HG03039 (cell line): ENCODE results near the gene CLK3.
"Not testable (repeated sequence)": the region's sequence is repeated elsewhere in the genome, so short reads cannot be mapped to it uniquely, and the experiment has no call there.

ENCODE experiments used
- ATAC-seq: cut with Tn5 transposase; IDR thresholded peaks from one replicate; pipeline ENCODE4 v1.9.1; 2021; ENCODE audit warnings: mild to moderate bottlenecking, moderate library complexity; ENCODE audit not compliant: unreplicated experiment

CLK3 gene

GRCh38 chr15:74641151-74641550 is 25.5 kb downstream of the CLK3 start:
- ATAC-seq, result no peak

DNA sequence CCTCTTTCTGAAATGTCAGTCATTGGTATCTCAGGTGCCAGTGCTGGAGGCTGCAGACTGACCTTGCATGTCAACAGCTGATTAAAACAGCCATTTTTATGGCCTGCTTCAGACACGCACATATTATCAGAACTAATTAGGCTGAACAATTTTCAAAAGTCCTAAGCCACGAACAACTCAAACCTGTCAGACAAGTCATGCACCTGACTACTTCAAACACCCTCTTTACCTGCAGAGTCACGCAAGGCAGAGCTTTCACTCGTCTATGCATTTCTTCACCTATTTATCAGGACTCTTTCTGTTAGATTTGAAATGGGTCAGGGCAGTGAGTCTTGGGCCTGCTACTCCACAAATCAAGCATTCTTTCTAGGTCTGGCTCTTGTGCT is 26.7 kb downstream of the CLK3 start:
- no peak for ATAC-seq

- no peak for ATAC-seq
These were observed 27.4 kb downstream of the CLK3 start for GRCh38 chr15:74642734-74643664.

DNA sequence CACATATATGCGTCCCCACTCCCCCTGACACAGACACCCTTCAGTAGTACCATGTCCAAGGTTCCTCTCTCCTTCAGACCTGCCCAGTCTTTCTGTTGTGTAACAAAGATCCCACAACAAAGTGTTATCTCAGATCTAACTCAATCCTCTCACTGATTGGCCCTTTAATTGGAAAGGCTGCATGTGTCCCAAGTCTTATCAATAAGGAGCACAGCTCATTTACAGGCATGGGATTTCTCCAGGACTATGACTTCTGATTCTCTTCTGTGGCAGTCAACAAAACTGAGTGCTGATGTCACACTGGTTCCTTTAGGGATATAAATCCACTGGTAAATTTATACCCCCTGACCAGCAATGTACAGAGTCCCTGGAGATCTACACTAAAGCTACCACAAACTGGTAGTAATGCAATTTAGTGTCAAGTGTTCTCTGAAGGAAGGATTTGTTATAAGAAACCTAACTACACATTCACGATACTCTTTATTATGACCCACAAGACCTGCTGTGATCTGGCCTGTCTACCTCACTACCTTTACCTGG is 28.1 kb downstream of the CLK3 start:
- no peak for ATAC-seq

DNA sequence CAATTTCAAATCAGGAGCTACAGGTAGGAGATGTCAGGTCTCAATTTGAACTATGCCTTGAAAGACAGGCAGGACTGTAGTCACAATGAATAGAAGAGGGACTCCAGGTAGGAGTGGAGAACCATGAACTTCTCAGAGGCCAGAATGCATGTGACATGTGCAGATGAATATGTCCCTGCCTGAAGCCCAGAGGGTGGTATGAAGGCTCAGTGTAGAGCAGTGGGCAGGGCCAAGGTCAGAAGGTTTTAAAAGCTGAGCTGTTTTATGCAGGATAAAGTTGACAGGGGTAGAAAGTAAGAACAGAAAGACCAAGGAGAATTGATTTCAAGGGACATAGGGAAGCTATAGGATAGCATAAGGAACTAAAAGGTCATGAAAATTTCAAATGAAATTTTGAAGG is 30.8 kb downstream of the CLK3 start:
- no peak for ATAC-seq

- ATAC-seq, result no peak
These were observed 32.6 kb downstream of the CLK3 start for GRCh38 chr15:74648051-74648842.

- no peak for ATAC-seq
These were observed 35.7 kb downstream of the CLK3 start for GRCh38 chr15:74651242-74651741.

DNA sequence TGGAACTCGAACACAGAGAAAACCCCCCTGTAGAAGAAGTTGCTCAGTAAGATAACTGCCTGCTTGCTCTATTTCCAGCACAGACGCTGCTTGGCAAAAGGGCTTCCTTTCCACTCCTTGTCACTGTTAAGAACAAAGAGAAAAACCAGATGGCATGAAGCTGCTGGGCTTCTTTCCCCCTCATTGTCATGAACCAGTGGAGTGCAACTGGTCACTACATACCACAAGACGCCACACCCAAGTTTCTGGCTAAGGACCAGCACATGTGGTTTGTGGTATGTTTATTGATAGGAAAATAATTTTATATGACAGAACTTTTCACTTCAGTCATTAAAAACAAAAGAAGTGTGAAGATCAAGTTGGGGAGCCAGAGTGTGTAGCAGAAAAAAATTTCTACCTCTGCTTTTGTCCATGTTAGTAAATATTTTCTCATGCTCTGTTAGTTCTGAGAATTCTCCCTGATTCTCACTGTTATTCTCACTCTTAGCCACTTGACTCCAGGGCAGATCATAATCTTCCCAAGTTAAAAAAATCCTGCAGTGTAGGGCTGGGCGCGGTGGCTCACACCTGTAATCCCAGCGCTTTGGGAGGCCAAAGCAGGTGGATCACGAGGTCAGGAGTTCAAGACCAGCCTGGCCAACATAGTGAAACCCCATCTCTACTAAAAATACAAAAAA is 37.9 kb downstream of the CLK3 start:
- ATAC-seq, result no peak

DNA sequence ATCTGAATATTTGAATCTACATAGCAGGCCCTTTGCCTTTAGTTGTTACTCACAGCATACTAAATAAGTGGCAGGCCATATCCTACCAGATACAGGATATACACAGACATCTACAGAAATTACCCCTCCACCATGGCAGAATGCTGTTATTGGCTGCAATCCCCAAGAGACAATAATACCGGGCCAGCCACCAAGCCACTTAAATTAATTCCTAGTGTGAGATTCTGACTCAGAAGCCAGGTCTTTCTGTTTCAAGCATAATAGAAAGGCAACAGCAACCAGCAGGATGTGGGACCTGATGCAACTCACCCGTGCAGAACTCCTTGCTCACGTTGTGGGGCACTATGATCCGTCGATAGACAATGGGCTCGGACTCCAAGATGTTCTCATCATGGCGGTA is 39.8 kb downstream of the CLK3 start:
- ATAC-seq, result no peak

DNA sequence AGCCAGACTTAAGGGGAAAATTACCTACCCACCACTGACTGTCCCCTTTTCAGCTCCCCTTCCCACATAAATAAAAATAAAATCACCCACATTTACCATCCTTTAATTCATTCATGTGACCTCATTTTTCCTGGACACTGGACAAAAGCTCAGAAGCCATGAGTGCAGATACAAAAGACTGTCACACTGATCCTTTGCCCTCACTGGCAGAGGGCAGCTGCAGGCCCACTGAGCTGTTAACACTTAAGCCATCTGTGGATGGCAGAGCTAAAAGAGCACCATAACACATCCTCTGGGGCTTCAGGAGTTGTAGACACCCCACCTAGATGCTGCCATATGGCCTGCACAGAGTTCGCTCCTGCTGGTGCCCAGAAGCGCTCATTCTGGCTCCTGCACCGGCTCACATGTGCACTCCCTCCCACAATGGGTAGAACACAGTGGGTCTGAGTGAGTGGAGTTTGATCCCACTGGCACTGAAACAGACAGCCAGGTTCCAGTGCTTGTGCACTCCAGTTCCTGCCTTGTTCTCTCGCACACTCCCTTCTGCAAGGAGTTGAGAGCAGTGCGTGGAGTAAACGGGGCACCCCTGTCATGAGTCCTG is 41.4 kb downstream of the CLK3 start:
- no peak for ATAC-seq

DNA sequence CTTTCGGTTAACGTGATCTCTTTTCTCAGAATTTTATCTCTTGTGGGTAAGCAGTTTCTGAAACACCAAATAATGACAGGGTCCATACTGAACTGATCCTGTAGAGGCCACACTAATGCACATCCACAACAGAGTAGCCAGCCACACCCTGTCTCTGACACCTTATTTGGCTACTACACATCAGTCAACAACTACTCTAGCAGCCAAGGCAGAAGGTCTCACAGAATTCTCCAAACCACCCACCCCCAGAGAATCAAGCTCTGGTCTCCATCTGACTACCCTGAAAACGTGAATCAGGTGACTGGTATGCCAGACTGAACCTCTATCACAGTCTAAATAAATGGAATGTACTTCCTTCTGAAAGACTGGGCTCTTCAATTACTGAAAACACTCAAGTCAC is 42.2 kb downstream of the CLK3 start:
- no peak for ATAC-seq

- not testable (repeated sequence) for ATAC-seq
These were observed 45.6 kb downstream of the CLK3 start for GRCh38 chr15:74661280-74661679.

- no peak for ATAC-seq
These were observed 46.6 kb downstream of the CLK3 start for GRCh38 chr15:74662064-74662860.

GRCh38 chr15:74663303-74664027 is 47.8 kb downstream of the CLK3 start:
- ATAC-seq, result no peak

DNA sequence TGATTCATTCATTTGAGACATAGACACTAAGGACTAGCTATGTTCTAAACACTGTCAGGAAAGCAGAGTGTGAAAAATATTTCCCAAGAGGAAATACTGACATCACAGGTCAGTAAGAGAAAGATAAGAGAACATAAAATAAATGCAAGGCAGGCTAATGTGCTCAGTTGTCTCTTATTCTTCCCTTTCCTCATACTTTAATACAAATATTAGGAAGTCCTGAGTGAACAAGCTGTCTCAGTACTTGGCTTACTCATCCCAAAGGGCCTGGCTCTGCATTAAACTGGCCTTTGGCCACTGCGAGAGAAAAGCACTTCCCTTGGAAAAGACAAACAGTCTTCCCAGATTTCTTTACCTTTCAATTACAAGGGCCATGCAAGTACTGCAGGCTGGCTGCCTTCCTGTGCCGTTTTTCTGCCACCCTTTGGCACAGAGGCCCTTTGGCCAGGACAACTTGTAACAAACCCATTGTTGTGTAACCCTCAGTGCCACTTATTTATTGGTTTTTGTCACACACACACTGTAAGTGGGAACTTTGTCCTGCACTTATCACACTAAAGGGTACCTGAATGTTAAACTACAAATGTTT is 48.5 kb downstream of the CLK3 start:
- ATAC-seq, result no peak

DNA sequence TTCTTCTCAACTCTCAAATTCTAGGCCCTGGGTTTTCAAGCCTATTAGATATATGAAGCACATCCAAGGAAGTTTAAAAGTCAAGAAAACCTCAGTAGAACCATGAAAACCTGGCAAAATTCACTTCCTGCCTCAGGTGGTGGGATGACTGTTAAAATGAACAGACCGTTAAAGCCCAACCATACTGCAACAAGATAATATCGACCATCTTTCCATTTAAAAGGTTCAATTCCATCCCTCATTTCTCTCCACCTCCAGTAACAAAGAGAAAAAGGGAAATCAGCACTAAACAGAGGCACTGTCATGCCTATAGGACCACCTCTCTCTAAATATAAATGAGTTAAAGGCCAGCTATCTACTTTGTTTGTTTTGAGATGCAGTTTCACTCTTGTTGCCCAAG is 49.0 kb downstream of the CLK3 start:
- no peak for ATAC-seq

- ATAC-seq, result no peak
These were observed 52.3 kb downstream of the CLK3 start for GRCh38 chr15:74667975-74668374.

- no peak for ATAC-seq
These were observed 54.0 kb downstream of the CLK3 start for GRCh38 chr15:74669627-74670026.

- ATAC-seq, result no peak
These were observed 58.5 kb downstream of the CLK3 start for GRCh38 chr15:74674161-74674560.
